ENCODE results near the gene TBC1D8. TPM values are rescaled to one million over a fixed set of nuclear protein-coding genes. Genes with fewer than 3 reads are reported as not detected.

The TBC1D8 gene
- total and polyA plus RNA-seq, 2 of the 8 experiments (the other 6 are each of a cell fraction or from before 2014, with no cell fraction given) = 20.8 to 21.8 TPM

- TF ChIP-seq SIN3A (conservative IDR thresholded peaks at IDR 0.05 in 1 of 2, IDR thresholded peaks at IDR 0.05 in 1 of 2; ENCODE audit: low read depth in 1 of 2, low read length in 2 of 2) (no peak), SAP30 (IDR thresholded peaks at IDR 0.05; ENCODE audit: insufficient read depth, insufficient replicate concordance, low read length) (no peak)
Observed at GRCh38 chr2:101106453-101107181, 44.6 kb downstream of the TBC1D8 start (continued).
